K562 (cell line): Measurements from ENCODE around the gene RHOV. TPM values are rescaled to one million over a fixed set of nuclear protein-coding genes. Genes with fewer than 3 reads are reported as not detected.

Experiments used
- ARNT ChIP-seq, 2 experiments: fragments of 450-650 bp; IDR thresholded peaks; 2 replicates each; pipeline ENCODE4 v1.6.1; 2016; ENCODE audit warnings: mild to moderate bottlenecking in 1 of 2
- CCAR2 ChIP-seq: fragments of 200-400 bp; formaldehyde crosslinking; IDR thresholded peaks from 2 replicates; pipeline ENCODE4 v1.6.1; 2017; ENCODE audit warnings: mild to moderate bottlenecking, low read depth, low read length
- CHAMP1 ChIP-seq: fragments of 450-650 bp; IDR thresholded peaks from 2 replicates; pipeline ENCODE4 v1.6.1; 2016; ENCODE audit warnings: mild to moderate bottlenecking
- GATAD2A ChIP-seq: fragments of 450-650 bp; IDR thresholded peaks from 2 replicates; pipeline ENCODE4 v1.6.1; 2017
- JUND ChIP-seq, 2 experiments: IDR thresholded peaks; 2 replicates in 1 of 2; 3 replicates in 1 of 2; pipeline ENCODE4 v1.6.1; 2011; ENCODE audit warnings: borderline replicate concordance in 2 of 2, low read depth in 2 of 2, low read length in 2 of 2, improper control_type of control experiment in 1 of 2, missing biosample characterization in 1 of 2, missing genetic modification characterization in 1 of 2, missing genetic modification reagents in 1 of 2
- LCOR ChIP-seq: sonication (generic); formaldehyde crosslinking; IDR thresholded peaks from 2 replicates; pipeline ENCODE4 v1.8.0; 2022; ENCODE audit warnings: mild to moderate bottlenecking, missing genetic modification reagents
- MYC ChIP-seq, 2 experiments: fragments of 250-450 bp in 1 of 2; sonication (Bioruptor Pico) in 1 of 2; IDR thresholded peaks; 2 replicates each; pipeline versions ENCODE4 v1.5.1 to v1.6.1; 2012 to 2021; ENCODE audit warnings: low read depth in 2 of 2, borderline replicate concordance in 1 of 2, improper control_type of control experiment in 1 of 2, low read length in 1 of 2, mild to moderate bottlenecking in 1 of 2, moderate library complexity in 1 of 2
- NFYB ChIP-seq: IDR thresholded peaks from 2 replicates; pipeline ENCODE4 v1.6.1; 2011; ENCODE audit warnings: mild to moderate bottlenecking, moderate library complexity; ENCODE audit not compliant: insufficient read length; ENCODE audit errors: extremely low read depth
- SMAD3 ChIP-seq: fragments of 450-650 bp; formaldehyde crosslinking; conservative IDR thresholded peaks from 2 replicates; pipeline ENCODE4 v1.4.0; 2020; ENCODE audit warnings: mild to moderate bottlenecking
- SMAD4 ChIP-seq: fragments of 250-450 bp; sonication (Bioruptor Pico); conservative IDR thresholded peaks from 2 replicates; pipeline ENCODE4 v1.8.0; 2021; ENCODE audit warnings: inconsistent platforms, mild to moderate bottlenecking, moderate library complexity
- SP1 ChIP-seq: sonication (generic); formaldehyde crosslinking; IDR thresholded peaks from 2 replicates; pipeline ENCODE4 v1.8.1; 2022; ENCODE audit warnings: mild to moderate bottlenecking, missing genetic modification reagents
- TFAP4 ChIP-seq: sonication (generic); formaldehyde crosslinking; IDR thresholded peaks from 2 replicates; pipeline ENCODE4 v1.8.0; 2022; ENCODE audit warnings: missing genetic modification reagents, mild to moderate bottlenecking, moderate library complexity, borderline replicate concordance
- TGIF2 ChIP-seq: sonication (generic); formaldehyde crosslinking; IDR thresholded peaks from 2 replicates; pipeline ENCODE4 v1.8.1; 2022; ENCODE audit warnings: mild to moderate bottlenecking, missing genetic modification reagents, moderate library complexity
- YY1 ChIP-seq, 3 experiments: IDR thresholded peaks; 2 replicates each; pipeline ENCODE4 v1.6.1; 2011; ENCODE audit warnings: low read length in 2 of 3, mild to moderate bottlenecking in 2 of 3, moderate library complexity in 2 of 3, borderline replicate concordance in 1 of 3, control low read depth in 1 of 3, low read depth in 1 of 3; ENCODE audit not compliant: insufficient read depth in 3 of 3, insufficient replicate concordance in 2 of 3, control insufficient read depth in 1 of 3, insufficient read length in 1 of 3; ENCODE audit errors: extremely low read depth in 1 of 3
- ZBTB43 ChIP-seq: sonication (generic); formaldehyde crosslinking; IDR thresholded peaks from 2 replicates; pipeline ENCODE4 v1.8.0; 2023; ENCODE audit warnings: mild to moderate bottlenecking, missing genetic modification reagents
- ZFP1 ChIP-seq: fragments of 450-650 bp; formaldehyde crosslinking; IDR thresholded peaks from 2 replicates; pipeline ENCODE4 v1.4.0; 2020; ENCODE audit warnings: mild to moderate bottlenecking, mixed read lengths
- ZFP30 ChIP-seq: fragments of 250-450 bp; sonication (Bioruptor Pico); IDR thresholded peaks from 2 replicates; pipeline ENCODE4 v1.8.0; 2022; ENCODE audit warnings: moderate library complexity, mild to moderate bottlenecking, inconsistent platforms, borderline replicate concordance
- ZFX ChIP-seq: sonication (generic); formaldehyde crosslinking; IDR thresholded peaks from 2 replicates; pipeline ENCODE4 v1.8.0; 2022; ENCODE audit warnings: mild to moderate bottlenecking, missing genetic modification reagents, moderate library complexity
- polyA plus RNA-seq, 8 experiments: library from polyadenylated mRNA; depleted of rRNA in 4 of 8; stranded (reverse) in 5 of 8; unstranded in 3 of 8; fragments of >200 nt; fragmentation: Nextera tagmentation in 2 of 8; fragmentation: Illumina TruSeq in 1 of 8; extraction: Ambion mirVana in 2 of 8; extraction: Trizol in 1 of 8; gene quantifications; 2 replicates each; pipeline versions ENCODE4 v1.2.1 to v1.2.3, GENCODE V29; 2011 to 2014; ENCODE audit warnings: inconsistent platforms in 1 of 8, missing spikeins in 1 of 8
- total RNA-seq, 7 experiments: library from RNA; depleted of rRNA in 6 of 7; stranded (reverse); fragments of >200 nt in 6 of 7; fragmentation: Illumina TruSeq in 2 of 7; extraction: Trizol in 2 of 7; gene quantifications; 2 replicates each; pipeline versions ENCODE4 v1.2.1 to v1.2.3, GENCODE V29; 2011 to 2021; ENCODE audit warnings: low replicate concordance in 1 of 7
- TF ChIP-seq, protein P1 (sequence below): fragments of 200-800 bp; sonication (Bioruptor generic); IDR thresholded peaks from 2 replicates; pipeline ENCODE4 v1.6.1; 2017; ENCODE audit warnings: missing genetic modification characterization, missing compliant biosample characterization

RHOV gene
- total and polyA plus RNA-seq, 9 of the 15 experiments (the other 6 are each of a cell fraction or from before 2014, with no cell fraction given), result 0.08 to 2.0 (median 1.1) TPM

DNA sequence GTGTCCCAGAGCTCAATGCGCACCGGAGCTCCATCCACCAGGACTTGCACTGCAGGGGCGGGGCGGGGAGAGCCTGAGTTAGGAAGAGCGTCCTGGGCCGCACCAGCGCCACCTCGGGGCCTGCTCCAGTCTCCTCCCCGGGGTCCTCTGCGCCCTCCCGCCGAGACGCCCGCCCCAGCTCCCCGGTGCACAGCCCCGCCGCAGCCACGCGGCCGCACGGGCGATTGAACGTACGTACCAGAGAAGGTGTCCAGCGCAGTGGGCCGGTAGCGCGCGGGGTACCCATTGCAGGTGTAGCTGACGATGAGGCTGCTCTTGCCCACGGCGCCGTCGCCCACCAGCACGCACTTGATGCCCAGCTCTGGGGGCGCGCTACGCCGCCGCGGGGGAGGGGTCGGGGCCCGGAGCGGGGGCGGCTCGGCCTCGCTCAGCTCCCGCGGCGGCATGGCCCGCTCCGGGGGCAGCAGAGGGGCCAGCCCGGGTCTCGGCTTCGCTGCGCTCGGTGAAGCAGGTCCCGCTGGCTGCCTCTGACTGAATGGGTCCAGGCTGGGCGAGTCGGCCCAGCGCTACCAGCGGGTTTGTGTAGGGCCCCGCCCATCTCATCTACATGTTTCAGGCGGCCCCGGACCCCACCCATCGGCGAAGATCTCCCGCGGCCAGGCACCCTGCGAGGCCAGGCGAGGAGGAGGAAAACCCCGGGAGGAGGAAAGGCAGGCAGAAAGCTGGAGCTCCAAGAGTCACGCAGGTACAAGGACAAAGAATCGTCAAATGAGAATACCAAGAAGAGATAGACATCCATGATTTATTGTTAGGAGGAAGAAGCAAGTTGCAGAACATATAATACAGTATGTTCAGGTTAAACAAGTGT is at the start of gene RHOV (continued):
- TF ChIP-seq MYC (IDR thresholded peaks at IDR 0.05; ENCODE audit: low read depth, low read length), result peak; percentile 74
- TF ChIP-seq MYC (CRISPR knock-in tag; IDR thresholded peaks at IDR 0.05; ENCODE audit: borderline replicate concordance, low read depth), result no peak
- TF ChIP-seq ZFX (CRISPR knock-in tag), result peak; percentile 80
- no peak for TF ChIP-seq SP1 (CRISPR knock-in tag)
- peak; percentile 34; the same call in 1 of the 2 replicates for TF ChIP-seq JUND (IDR thresholded peaks at IDR 0.05; ENCODE audit: borderline replicate concordance, low read depth, low read length)
- TF ChIP-seq JUND (tag; IDR thresholded peaks at IDR 0.05; ENCODE audit: borderline replicate concordance, low read depth, low read length), result no peak; the same call in 2 of the 3 replicates
- TF ChIP-seq ZBTB43 (CRISPR knock-in tag), result no peak
- TF ChIP-seq SMAD3 (CRISPR knock-in tag), result no peak
- no peak for TF ChIP-seq NFYB
- peak; percentile 16; the same call in 1 of the 2 replicates for TF ChIP-seq LCOR
- TF ChIP-seq ZFP30 (CRISPR knock-in tag), result no peak
- no peak; the same call in 1 of the 2 replicates for TF ChIP-seq SMAD4
- TF ChIP-seq YY1 (IDR thresholded peaks at IDR 0.05; ENCODE audit: borderline replicate concordance in 1 of 3, control insufficient read depth in 1 of 3, extremely low read depth in 1 of 3, insufficient read depth in 3 of 3, insufficient read length in 1 of 3, insufficient replicate concordance in 2 of 3, low read depth in 1 of 3, low read length in 2 of 3), result peak in 1 of 3 experiments; percentile 18
- TF ChIP-seq, protein P1, sequence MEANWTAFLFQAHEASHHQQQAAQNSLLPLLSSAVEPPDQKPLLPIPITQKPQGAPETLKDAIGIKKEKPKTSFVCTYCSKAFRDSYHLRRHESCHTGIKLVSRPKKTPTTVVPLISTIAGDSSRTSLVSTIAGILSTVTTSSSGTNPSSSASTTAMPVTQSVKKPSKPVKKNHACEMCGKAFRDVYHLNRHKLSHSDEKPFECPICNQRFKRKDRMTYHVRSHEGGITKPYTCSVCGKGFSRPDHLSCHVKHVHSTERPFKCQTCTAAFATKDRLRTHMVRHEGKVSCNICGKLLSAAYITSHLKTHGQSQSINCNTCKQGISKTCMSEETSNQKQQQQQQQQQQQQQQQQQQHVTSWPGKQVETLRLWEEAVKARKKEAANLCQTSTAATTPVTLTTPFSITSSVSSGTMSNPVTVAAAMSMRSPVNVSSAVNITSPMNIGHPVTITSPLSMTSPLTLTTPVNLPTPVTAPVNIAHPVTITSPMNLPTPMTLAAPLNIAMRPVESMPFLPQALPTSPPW (CRISPR knock-in tag), result peak; percentile 53
- TF ChIP-seq CHAMP1, result no peak
- TF ChIP-seq TFAP4 (CRISPR knock-in tag), result peak; percentile 53
- 0 out of 2 replicates have a peak, but pooled peaks have one; percentile 27 for TF ChIP-seq TGIF2 (CRISPR knock-in tag)
- TF ChIP-seq ARNT (IDR thresholded peaks at IDR 0.05), result no peak
- TF ChIP-seq CCAR2, result no peak
- TF ChIP-seq ZFP1, result no peak
- TF ChIP-seq GATAD2A, result peak; percentile 76
